AG10803 (cell line): ENCODE results near the gene TMEM80.
A peak's percentile ranks its signal among the peaks of the same experiment; 100 is the strongest.

Experiments used
- DNase-seq: peaks from one replicate; pipeline ENCODE4 v3.0.0; 2010; ENCODE audit warnings: low read depth
- H3K4me3 ChIP-seq: 2 replicates; pipeline ENCODE4 v1.5.1; 2011; ENCODE audit warnings: mild to moderate bottlenecking, low read length, control low read depth
- TF ChIP-seq, protein P1 (sequence below): conservative IDR thresholded peaks from 2 replicates; pipeline ENCODE4 v1.5.1; 2011; ENCODE audit warnings: mild to moderate bottlenecking, low read length, control low read depth, inconsistent platforms

TMEM80 gene

DNA sequence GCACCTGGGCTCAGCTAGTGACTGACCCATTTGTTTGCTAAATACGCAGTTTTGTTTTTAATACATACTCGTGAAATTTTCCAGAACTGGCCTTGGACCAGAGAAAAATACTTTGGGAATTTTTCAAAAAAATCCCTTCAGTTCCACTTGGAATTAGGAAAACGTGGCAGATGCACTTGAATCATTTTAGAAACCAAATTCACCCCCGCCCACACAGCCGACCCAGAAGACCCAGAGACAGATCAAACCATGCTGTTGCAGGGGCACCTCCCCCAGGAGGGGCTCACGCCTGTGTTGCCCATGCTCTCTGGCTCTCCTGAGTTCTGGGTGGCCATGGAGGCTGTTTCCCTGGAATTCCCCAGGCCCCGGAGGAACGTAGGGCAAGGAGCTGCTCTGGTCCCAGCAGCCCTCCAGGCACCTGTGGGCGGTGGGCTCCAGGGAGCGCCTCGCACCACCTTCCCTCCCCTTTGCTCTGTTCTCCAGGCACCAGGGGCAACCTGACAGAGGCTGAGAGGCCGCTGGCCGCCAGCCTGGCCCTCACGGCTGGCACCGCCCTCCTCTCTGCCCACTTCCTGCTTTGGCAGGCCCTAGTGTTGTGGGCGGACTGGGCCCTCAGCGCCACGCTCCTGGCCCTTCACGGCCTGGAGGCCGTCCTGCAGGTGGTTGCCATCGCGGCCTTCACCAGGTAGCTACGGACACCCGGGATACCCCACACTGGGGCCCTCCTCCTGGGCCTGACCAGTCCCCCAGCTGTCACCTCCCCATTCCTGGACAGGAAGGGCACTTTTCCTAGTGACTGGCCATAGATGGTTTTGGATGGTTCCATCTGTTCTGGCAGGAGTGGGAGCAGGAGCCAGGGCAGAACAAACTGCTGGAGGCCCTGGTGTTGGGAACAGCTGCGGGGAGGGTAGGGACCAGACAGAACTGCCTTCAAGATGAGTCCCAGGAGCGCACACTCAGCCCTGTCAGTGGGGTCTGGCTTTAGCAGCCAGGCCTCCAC, 7.1 kb downstream of the TMEM80 start:
- H3K4me3 ChIP-seq = no peak overlapping the region
- TF ChIP-seq, protein P1, sequence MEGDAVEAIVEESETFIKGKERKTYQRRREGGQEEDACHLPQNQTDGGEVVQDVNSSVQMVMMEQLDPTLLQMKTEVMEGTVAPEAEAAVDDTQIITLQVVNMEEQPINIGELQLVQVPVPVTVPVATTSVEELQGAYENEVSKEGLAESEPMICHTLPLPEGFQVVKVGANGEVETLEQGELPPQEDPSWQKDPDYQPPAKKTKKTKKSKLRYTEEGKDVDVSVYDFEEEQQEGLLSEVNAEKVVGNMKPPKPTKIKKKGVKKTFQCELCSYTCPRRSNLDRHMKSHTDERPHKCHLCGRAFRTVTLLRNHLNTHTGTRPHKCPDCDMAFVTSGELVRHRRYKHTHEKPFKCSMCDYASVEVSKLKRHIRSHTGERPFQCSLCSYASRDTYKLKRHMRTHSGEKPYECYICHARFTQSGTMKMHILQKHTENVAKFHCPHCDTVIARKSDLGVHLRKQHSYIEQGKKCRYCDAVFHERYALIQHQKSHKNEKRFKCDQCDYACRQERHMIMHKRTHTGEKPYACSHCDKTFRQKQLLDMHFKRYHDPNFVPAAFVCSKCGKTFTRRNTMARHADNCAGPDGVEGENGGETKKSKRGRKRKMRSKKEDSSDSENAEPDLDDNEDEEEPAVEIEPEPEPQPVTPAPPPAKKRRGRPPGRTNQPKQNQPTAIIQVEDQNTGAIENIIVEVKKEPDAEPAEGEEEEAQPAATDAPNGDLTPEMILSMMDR = no peak

DNA sequence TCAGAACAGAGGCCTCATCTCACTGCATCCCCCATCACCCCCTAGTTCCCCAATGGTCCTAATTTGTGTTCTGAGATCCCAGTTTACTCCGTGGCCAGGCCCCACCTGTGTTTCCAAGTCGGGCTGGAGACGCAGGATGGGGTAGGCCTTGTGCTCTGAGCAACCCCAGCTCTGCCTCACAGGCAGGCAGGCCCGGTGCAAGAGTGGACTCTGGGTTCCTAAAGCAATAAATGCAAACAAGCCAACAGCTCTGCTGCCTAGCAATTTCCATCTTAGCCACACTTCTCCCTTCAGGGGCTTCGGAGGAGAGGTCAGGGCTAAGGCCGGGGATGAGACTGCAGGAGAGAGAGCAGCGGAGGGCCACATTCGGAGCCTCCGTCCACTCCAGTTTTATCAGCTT, 7.9 kb downstream of the TMEM80 start:
- H3K4me3 ChIP-seq = no peak overlapping the region
- DNase-seq = no peak
- TF ChIP-seq, protein P1 = no peak

More for the DNA sequence above, 7.1 kb downstream of the TMEM80 start:
- no peak for DNase-seq

DNA sequence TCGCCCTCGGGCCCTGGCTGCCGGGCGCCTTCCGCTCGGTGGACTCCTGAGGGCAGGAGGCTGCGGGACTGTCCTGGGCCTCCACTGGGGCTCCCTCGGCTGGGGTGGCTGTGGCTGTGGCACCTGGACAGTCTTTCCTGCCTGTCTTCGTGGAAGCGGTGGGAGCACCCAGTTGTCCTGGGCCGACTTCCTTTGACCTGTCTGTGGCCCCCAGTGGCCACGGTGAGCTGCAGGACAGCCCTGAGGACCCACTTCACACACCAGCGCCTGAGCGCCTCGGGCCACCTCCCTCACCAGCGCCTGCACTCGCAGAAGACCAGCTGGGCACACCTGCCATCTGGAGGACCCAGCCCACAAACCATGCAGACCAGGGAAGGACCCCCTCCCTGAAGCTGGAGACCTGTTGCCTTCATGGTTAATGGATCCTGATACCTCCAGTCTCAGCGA, 8.6 kb downstream of the TMEM80 start:
- no peak for DNase-seq
- H3K4me3 ChIP-seq = 0 out of 2 replicates have a peak overlapping the region, but pooled peaks have one; percentile 89
- TF ChIP-seq, protein P1 = no peak

DNA sequence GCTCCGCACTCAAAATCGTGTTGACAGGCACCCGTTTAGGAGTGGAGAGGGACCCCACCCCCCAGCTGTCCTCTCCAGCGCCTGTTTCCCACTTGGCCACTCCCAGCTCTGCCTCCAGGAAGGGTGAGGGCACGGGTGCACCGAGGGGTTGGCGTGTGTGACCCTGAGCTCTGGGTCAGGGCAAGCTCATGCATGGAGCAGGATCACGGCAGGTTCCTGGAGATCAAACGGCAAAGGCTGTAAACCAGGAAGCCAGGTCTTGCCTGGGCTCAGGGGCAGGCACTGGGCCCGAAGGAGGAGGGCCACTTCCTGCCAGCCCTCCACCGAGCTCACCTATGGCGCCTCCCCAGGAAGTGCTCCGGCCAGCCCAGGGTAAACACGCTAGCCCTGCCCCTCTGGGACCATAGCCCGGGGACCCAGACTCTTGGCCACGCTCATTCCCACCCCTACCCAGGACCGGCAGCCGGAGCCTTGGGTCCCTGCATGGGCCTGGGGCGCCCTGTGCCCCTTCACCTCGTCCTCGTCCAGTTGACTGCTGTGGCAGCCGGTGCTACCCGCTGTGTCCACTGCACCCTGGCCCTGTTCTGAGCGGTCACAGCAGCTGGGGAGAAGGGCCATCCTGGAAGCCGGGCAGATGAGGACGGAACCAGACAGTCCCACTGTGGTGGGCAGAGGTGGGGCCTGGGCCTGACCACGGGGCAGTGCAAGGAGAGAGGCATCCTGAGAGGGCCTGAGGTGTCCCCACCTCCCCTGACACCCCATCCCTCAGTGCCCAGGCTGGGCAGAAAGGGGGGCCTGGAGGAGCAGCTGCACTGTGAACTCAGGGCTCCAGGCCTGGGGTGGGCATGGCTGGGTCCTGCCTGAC, 9.4 kb downstream of the TMEM80 start:
- H3K4me3 ChIP-seq = peak overlapping the region; percentile 89
- no peak for DNase-seq
- TF ChIP-seq, protein P1 = no peak

DNA sequence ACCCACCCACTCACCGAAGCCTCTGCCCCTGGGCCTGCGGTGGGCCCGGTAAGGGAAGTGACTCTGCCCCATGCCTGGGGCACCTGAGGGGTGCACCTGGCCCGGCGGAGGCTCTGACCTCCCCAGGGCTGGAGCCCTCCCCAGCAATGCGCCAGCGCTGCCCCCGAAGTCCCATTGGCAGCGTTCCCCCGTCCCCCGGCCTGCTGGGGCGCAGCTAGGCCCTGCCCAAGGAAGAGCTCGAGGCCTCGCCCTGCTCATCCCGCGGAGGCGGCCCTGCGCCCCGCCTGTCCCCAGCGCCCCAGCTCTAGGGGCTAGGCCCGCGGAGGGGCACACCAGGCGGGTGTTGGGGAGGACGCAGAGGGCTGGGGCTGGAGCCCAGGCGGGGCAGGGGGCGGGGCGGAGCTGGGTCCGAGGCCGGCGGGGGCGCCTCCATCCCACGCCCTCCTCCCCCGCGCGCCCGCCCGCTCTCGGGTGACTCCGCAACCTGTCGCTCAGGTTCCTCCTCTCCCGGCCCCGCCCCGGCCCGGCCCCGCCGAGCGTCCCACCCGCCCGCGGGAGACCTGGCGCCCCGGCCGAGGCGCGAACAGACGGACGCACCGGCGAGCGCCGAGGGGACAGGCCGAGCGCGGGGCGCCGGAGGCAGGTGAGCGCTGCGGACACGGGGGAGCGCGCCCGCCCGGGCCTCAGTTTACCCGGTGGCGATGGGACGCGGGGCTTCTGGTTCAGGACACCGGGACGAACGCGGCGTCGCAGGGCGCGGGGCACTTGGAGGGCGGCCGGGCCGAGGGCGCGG, 10.2 kb downstream of the TMEM80 start, which contains the start of gene EPS8L2:
Gene EPS8L2 (plus strand): TSS at position 586 of the 793 bp plus-strand sequence. CDS start 3,177 bp downstream, outside the sequence.
- peak within 1 kb of the TSS; percentile 89 for H3K4me3 ChIP-seq
- DNase-seq = no peak
- TF ChIP-seq, protein P1 = no peak

DNA sequence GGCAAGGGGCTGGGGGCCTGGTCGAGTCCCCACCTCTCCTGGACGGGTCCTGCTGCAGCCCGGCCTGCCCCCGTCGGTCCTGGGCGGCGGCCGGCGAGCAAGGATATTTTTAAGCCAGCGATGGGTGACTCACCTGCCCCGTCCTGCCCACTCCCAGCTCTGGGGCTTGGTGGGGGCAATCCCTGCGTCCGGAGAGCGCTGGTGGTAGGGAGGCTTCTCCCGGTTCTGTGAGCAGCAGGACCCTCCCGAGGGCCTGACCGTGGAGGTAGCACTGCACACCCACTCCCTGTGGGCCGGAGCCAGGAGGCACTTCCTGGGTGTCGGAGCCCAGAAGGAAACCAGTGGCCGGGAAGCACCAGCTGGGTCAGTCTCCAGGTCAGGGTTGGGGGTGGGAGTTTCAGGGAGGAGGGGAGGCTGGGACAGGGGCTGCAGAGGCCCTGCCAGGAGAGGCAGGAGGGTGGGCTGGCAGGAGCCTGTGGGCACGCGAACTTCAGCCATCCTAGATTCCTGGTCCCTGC, 10.9 kb downstream of the TMEM80 start:
- peak overlapping the region; percentile 89 for H3K4me3 ChIP-seq

More for the DNA sequence above, 10.9 kb downstream of the TMEM80 start:
- TF ChIP-seq, protein P1 = no peak
- DNase-seq = peak; percentile 43
